ENCODE data around the gene NMRK1. TPM values are rescaled to one million over a fixed set of nuclear protein-coding genes. Genes with fewer than 3 reads are reported as not detected.

Gene NMRK1
- total RNA-seq, 1 experiment from 2014 or later = 0.67 TPM

DNA sequence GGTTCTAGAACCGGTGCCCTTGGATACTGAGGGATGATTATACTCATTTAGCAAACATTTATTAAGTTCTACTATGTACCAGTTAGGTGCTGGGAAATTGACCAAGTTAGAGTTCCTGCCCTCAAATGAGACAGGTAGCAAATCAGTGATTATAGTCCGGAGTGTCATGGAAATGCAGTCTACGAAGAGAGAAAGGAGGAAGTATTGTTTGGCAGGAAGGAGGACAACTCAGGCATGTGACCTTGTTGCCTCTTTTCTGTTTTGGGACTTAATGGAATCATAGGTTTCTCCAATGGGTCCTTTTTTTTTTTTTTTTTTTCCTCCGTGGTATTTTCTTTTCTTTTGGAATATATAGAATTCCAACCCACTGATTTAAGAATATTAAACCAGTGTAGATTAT lies 28.4 kb upstream of the NMRK1 start:
- DNase-seq (ENCODE audit: low spot score) = no peak
- TF ChIP-seq, protein P1, sequence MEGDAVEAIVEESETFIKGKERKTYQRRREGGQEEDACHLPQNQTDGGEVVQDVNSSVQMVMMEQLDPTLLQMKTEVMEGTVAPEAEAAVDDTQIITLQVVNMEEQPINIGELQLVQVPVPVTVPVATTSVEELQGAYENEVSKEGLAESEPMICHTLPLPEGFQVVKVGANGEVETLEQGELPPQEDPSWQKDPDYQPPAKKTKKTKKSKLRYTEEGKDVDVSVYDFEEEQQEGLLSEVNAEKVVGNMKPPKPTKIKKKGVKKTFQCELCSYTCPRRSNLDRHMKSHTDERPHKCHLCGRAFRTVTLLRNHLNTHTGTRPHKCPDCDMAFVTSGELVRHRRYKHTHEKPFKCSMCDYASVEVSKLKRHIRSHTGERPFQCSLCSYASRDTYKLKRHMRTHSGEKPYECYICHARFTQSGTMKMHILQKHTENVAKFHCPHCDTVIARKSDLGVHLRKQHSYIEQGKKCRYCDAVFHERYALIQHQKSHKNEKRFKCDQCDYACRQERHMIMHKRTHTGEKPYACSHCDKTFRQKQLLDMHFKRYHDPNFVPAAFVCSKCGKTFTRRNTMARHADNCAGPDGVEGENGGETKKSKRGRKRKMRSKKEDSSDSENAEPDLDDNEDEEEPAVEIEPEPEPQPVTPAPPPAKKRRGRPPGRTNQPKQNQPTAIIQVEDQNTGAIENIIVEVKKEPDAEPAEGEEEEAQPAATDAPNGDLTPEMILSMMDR (conservative IDR thresholded peaks at IDR 0.05; ENCODE audit: low read depth, low read length) = no peak
- no peak for TF ChIP-seq EZH2 (IDR thresholded peaks at IDR 0.05; ENCODE audit: borderline replicate concordance, low read depth, low read length, poor library complexity, severe bottlenecking)
- ChIA-PET POLR2A (ENCODE audit: low non-redundant PET) (no interaction called here), CTCF (no interaction called here)
- Histone ChIP-seq H3K4me1 (ENCODE audit: insufficient read depth, low read length, poor library complexity, severe bottlenecking) (no peaks in the 10 kb centered on the region), H3K27me3 (replicated peaks; ENCODE audit: insufficient read depth, low read depth, low read length, poor library complexity) (no peaks in the 10 kb centered on the region), H3K4me3 (ENCODE audit: low read depth, low read length, poor library complexity, severe bottlenecking) (no peak overlapping the region), H3K27ac (ENCODE audit: low read depth, low read length, poor library complexity, severe bottlenecking) (no peak overlapping the region), H3K36me3 (ENCODE audit: insufficient read depth, low read length, poor library complexity, severe bottlenecking) (no peaks in the 10 kb centered on the region), H3K9me3 (ENCODE audit: low read depth, low read length, poor library complexity, severe bottlenecking) (no peaks in the 10 kb centered on the region)
- intact Hi-C loops (cut with micrococcal nuclease; ENCODE audit: unreplicated experiment) = no loop called here
- BruUV-seq (replicated peaks) = no TSS peak

DNA sequence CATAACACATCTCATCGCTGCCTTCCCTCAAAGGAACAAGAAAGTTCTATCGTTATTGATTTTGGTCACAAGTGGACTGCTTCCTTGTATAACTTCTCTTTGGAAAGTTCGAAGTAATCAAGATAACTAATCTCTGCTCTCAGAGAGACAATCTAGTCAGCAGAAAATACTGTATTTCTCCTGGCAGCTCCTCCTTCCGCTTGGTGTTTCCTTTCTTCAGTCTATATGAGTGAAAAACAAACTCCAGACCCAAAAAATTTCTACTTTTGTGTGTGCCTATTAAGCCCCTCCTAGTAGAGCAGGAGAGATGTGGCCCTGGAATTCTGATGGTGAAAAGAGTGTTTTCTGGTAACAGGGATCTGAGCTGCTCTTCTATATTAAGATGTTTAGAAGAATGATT lies 24.8 kb upstream of the NMRK1 start:
- no TSS peak for BruUV-seq (replicated peaks)
- intact Hi-C loops (cut with micrococcal nuclease; ENCODE audit: unreplicated experiment) = no loop called here
- no peak overlapping the region for H3K27ac ChIP-seq (ENCODE audit: low read depth, low read length, poor library complexity, severe bottlenecking)
- H3K4me1 ChIP-seq (ENCODE audit: insufficient read depth, low read length, poor library complexity, severe bottlenecking) = no peaks in the 10 kb centered on the region
- CTCF ChIA-PET = no interaction called here
- TF ChIP-seq EZH2 (IDR thresholded peaks at IDR 0.05; ENCODE audit: borderline replicate concordance, low read depth, low read length, poor library complexity, severe bottlenecking) = no peak
- TF ChIP-seq, protein P1 (conservative IDR thresholded peaks at IDR 0.05; ENCODE audit: low read depth, low read length) = no peak
- H3K4me3 ChIP-seq (ENCODE audit: low read depth, low read length, poor library complexity, severe bottlenecking) = no peak overlapping the region
- H3K36me3 ChIP-seq (ENCODE audit: insufficient read depth, low read length, poor library complexity, severe bottlenecking) = no peaks in the 10 kb centered on the region
- H3K27me3 ChIP-seq (replicated peaks; ENCODE audit: insufficient read depth, low read depth, low read length, poor library complexity) = no peaks in the 10 kb centered on the region
- POLR2A ChIA-PET (ENCODE audit: low non-redundant PET) = no interaction called here
- no peak for DNase-seq (ENCODE audit: low spot score)
- no peaks in the 10 kb centered on the region for H3K9me3 ChIP-seq (ENCODE audit: low read depth, low read length, poor library complexity, severe bottlenecking)

DNA sequence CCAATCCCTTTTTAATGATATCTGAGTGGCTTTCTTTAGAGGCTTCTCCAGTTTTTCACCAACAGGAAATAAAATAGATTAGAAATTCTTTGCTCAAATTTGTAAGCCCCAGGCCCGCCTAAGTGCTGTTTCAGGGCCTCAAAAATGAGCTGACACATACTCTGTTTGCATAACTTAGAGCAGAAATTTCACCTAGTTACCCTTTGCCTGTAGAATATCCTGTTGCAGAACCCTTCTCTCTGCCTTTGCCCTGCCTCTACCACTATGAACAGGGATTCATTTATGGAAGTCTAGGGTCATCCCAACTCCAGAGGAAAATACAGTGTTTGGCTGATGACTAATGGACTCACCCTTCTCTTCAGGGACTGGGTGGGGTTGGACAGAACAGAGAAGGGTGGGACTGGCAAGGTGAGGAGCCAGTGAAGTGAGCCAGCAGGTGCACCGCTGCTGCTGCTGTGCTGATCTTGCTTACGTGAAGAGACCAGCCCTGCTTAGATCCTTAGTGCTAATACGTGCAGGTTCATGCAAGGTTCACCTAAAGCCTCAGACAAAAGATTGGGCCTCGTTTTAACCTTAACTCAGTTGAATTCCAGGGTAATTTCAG lies 23.2 kb upstream of the NMRK1 start:
- TF ChIP-seq EZH2 (IDR thresholded peaks at IDR 0.05; ENCODE audit: borderline replicate concordance, low read depth, low read length, poor library complexity, severe bottlenecking) = no peak
- TF ChIP-seq, protein P1 (conservative IDR thresholded peaks at IDR 0.05; ENCODE audit: low read depth, low read length) = no peak
- H3K36me3 ChIP-seq (ENCODE audit: insufficient read depth, low read length, poor library complexity, severe bottlenecking) = no peaks in the 10 kb centered on the region
- no peaks in the 10 kb centered on the region for H3K27me3 ChIP-seq (replicated peaks; ENCODE audit: insufficient read depth, low read depth, low read length, poor library complexity)
- H3K27ac ChIP-seq (ENCODE audit: low read depth, low read length, poor library complexity, severe bottlenecking) = no peak overlapping the region
- ChIA-PET POLR2A (ENCODE audit: low non-redundant PET) (no interaction called here), CTCF (no interaction called here)
- intact Hi-C loops (cut with micrococcal nuclease; ENCODE audit: unreplicated experiment) = no loop called here
- H3K4me1 ChIP-seq (ENCODE audit: insufficient read depth, low read length, poor library complexity, severe bottlenecking) = no peaks in the 10 kb centered on the region
- no peak for DNase-seq (ENCODE audit: low spot score)
- no peaks in the 10 kb centered on the region for H3K9me3 ChIP-seq (ENCODE audit: low read depth, low read length, poor library complexity, severe bottlenecking)
- BruUV-seq (replicated peaks) = no TSS peak
- no peak overlapping the region for H3K4me3 ChIP-seq (ENCODE audit: low read depth, low read length, poor library complexity, severe bottlenecking)

Data from A673 (cell line).